Skeletal muscle satellite cell (primary cell): ENCODE measurements around the gene RNASE9.
A peak's percentile ranks its signal among the peaks of the same experiment; 100 is the strongest.

Experiments
- H3K27me3 ChIP-seq: 2 replicates; pipeline ENCODE4 v1.7.0; 2013; ENCODE audit warnings: low read length; ENCODE audit not compliant: control insufficient read depth, insufficient read depth
- H3K36me3 ChIP-seq: 2 replicates; pipeline ENCODE4 v1.7.0; 2013; ENCODE audit warnings: mild to moderate bottlenecking, control low read depth, low read length; ENCODE audit not compliant: insufficient read depth
- H3K4me1 ChIP-seq: 2 replicates; pipeline ENCODE4 v1.7.0; 2013; ENCODE audit warnings: low read length; ENCODE audit not compliant: control insufficient read depth, insufficient read depth
- H3K4me2 ChIP-seq: 2 replicates; pipeline ENCODE4 v1.7.0; 2013; ENCODE audit warnings: mild to moderate bottlenecking, low read length
- H3K4me3 ChIP-seq: 2 replicates; pipeline ENCODE4 v1.7.0; 2013; ENCODE audit warnings: low read length
- H3K9ac ChIP-seq: 2 replicates; pipeline ENCODE4 v1.7.0; 2013; ENCODE audit warnings: mild to moderate bottlenecking, low read depth, low read length, moderate library complexity
- H3K9me3 ChIP-seq: replicated peaks from 2 replicates; pipeline ENCODE4 v1.7.0; 2013; ENCODE audit warnings: mild to moderate bottlenecking, control low read depth, low read length

The RNASE9 gene

DNA sequence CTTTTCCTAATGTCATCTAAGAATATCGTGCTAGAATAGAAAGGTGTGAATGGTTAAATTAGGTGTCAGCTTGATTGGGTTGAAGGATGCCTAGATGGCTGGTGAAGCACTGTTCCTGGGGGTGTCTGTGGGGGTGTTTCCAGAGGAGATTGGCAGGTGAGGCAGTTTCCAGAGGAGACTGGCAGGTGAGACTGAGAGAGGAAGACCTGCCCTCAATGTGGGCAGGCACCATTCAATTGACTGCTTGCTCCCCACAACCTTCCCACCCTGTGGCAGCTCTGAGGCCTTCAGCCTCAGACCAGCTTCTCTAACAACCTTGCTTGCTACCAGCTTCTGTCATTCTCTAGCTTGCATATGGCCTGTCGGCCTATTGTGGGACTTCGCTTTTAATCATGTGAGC is 9.2 kb downstream of the RNASE9 start:
- Histone ChIP-seq H3K4me3 (no peak overlapping the region), H3K36me3 (no peaks in the 10 kb centered on the region), H3K9ac (no peak overlapping the region), H3K9me3 (no peaks in the 10 kb centered on the region), H3K4me2 (no peak overlapping the region), H3K4me1 (no peaks in the 10 kb centered on the region), H3K27me3 (peaks cover 16% of the 10 kb centered on the region)

DNA sequence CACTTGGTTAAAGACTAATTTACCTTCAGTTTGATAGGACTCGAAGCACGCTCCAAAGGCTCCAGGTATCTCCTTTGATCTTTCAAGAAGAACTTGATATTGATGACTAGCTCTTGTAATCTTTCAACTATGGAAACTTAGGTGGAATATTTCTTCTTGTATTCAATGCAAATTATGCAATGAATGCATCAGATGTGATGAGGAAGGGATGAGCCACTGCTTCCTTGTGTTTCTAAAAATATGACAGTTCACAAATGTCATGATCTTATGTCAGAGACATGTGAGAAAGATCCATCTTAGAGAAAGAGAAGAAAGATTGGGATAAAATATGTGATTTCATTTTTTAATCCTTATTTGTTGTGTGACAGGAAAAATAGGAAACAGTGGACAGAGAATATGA is 9.9 kb downstream of the RNASE9 start:
- Histone ChIP-seq H3K36me3 (no peaks in the 10 kb centered on the region), H3K9ac (no peak overlapping the region), H3K4me3 (no peak overlapping the region), H3K27me3 (peaks cover 14% of the 10 kb centered on the region), H3K4me1 (no peaks in the 10 kb centered on the region), H3K4me2 (no peak overlapping the region), H3K9me3 (no peaks in the 10 kb centered on the region)

DNA sequence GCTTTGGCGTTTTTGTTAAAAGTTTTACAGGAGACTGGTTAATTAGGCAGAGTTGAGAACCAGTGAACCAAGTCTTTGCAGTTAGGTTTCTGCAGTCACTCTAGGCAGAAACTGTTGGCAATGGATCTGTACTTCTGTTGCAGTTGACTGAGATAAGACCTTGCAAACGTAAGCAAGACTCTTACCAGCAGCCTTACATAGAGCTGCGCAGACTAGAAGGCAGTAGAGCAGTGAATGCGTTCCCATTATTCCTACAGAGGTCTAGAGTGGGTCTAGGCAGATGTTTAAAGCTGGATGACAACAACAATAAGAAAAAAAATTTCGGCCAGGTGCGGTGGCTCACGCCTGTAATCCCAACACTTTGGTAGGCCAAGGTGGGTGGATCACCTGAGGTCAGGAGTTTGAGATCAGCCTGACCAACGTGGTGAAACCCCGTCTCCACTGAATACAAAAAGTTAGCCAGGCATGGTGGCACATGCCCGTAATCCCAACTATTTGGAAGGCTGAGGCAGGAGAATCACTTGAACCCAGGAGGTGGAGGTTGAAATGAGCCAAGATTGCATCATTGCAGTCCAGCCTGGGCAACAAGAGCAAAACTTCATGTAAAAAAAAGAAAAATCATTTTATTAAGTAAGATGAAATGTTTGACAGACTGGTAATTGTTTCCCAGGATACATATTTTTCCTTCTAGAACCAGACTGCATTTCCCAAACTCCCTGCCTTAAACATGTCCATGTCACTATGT is 12.3 kb downstream of the RNASE9 start:
- H3K9ac ChIP-seq: no peak overlapping the region
- peaks cover 17% of the 10 kb centered on the region for H3K27me3 ChIP-seq
- no peak overlapping the region for H3K4me2 ChIP-seq
- no peaks in the 10 kb centered on the region for H3K36me3 ChIP-seq
- no peak overlapping the region for H3K4me3 ChIP-seq
- H3K9me3 ChIP-seq: no peaks in the 10 kb centered on the region
- H3K4me1 ChIP-seq: no peaks in the 10 kb centered on the region

DNA sequence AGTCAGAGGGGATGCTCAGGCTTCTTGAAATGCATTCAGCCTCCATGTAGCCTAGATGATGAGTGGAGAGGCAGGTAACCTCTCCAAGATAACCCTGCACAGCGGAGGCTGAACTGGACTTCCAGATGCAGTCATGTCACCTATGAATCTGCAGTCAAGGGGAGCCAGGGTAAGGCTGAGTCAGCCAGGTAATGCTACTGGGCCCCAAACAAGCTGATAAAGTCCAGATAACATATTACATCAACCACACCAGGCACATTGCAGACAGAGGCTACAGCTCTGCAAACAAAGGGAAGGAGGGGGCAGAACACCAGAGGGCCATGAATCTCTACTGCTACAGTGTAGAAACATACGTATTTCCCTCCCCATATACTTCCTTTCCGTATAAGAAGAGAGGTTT is 14.0 kb downstream of the RNASE9 start:
- H3K4me3 ChIP-seq: no peak overlapping the region
- peaks cover 17% of the 10 kb centered on the region for H3K27me3 ChIP-seq
- H3K4me2 ChIP-seq: no peak overlapping the region
- H3K36me3 ChIP-seq: no peaks in the 10 kb centered on the region
- no peaks in the 10 kb centered on the region for H3K9me3 ChIP-seq
- H3K4me1 ChIP-seq: no peaks in the 10 kb centered on the region
- no peak overlapping the region for H3K9ac ChIP-seq

DNA sequence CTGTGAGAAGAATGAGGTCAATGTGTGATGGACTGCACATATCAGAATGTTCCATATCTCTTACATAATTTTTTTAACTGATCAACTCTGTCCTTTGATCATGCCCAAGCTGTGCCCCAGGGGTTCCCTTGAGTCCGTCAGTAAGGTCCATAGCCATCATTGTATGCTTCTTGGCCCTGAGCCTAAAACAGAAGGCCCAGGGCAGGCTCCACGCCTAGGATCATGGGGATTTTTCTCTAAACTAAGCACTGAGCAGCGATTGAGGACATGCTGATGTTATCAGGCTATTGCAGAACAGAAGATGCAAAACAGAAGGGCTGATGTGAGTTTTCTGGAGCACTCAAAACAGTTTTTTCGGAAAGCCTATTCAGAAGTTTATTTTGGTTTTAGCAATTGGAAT is 20.9 kb downstream of the RNASE9 start:
- no peaks in the 10 kb centered on the region for H3K9me3 ChIP-seq
- H3K9ac ChIP-seq: no peak overlapping the region
- H3K36me3 ChIP-seq: no peaks in the 10 kb centered on the region
- peaks cover 4% of the 10 kb centered on the region for H3K27me3 ChIP-seq
- H3K4me1 ChIP-seq: no peaks in the 10 kb centered on the region
- no peak overlapping the region for H3K4me2 ChIP-seq
- no peak overlapping the region for H3K4me3 ChIP-seq

DNA sequence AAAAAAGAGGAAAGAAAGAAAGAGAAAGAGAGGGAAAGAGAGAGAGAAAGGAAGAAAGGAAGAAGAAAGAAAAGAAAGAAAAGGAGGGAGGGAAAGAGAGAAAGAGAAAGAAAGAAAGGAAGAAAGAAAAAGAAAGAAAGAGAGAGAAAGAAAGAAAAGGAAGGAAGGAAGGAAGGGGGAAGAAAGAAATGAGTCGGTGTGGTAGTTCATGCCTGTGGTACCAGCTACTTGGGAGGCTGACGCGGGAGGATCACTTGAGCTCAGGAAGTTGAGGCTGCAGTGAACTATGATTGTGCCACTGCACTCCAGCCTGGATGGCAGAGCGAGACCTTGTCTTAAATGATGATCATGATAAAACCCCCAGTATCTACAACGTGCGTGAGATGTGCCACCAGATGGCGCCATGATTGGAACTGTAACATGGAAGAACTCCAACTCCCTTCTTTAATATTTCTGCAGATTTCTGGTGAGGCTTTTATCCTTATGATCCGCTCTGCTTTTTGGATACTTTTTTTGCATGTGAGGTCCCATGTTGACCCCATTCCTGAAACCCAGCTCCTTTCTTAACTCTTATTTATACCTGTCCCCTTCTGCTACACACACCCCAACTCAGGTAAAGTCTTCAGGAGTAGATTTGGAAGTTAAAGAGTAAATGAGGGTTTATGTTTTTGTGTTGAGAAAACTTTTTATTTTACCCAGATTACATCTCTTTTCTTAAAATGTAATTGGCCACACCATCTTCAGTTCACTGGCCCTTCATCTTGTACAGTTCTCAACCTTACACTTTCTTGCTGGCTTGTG is 29.9 kb downstream of the RNASE9 start:
- Histone ChIP-seq H3K4me2 (no peak overlapping the region), H3K9ac (no peak overlapping the region)

DNA sequence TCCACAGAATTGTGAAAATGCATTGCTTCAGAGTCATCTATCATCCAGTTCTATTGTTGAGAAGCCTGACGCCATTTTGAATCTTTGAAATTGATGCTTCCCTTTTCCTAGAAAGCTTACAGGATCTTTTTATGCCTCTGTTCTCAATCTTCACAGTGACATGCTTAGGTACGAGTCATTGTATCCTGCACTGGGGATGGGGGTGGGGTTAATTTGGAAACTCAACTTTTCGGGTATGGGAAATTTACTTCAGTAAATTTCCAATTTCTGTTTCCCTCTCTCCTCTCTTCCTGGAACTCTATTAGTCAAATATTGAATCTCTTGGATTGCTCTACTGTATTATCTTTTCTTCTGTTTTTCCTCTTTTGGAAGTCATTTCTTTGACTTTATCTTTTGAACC is 31.0 kb downstream of the RNASE9 start:
- no peaks in the 10 kb centered on the region for H3K9me3 ChIP-seq

More for the DNA sequence above, 29.9 kb downstream of the RNASE9 start:
- Histone ChIP-seq H3K9me3 (no peaks in the 10 kb centered on the region), H3K27me3 (peaks cover 35% of the 10 kb centered on the region), H3K4me3 (no peak overlapping the region), H3K4me1 (no peaks in the 10 kb centered on the region), H3K36me3 (no peaks in the 10 kb centered on the region)

DNA sequence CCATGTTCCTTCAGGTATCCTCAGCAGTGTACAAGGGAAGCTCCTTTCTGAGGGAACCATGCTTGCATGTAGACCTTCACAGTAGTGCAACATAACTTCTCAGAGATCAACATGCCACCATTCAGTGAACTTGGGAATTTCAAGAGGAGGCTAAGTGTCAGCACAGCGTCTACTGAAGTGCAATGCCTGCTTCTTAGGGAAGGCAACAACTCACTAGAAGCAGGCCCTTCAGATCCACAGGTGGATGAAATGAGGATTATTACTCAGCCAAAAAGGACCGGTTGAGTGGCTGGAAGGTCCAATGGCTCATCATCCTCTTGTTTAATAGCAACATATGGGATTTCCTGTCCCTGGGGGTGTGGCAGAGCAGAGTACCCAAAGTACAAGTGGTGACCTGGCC is 36.8 kb downstream of the RNASE9 start:
- H3K9ac ChIP-seq: no peak overlapping the region
- H3K4me3 ChIP-seq: no peak overlapping the region
- H3K36me3 ChIP-seq: no peaks in the 10 kb centered on the region
- H3K4me2 ChIP-seq: no peak overlapping the region
- no peaks in the 10 kb centered on the region for H3K9me3 ChIP-seq
- no peaks in the 10 kb centered on the region for H3K4me1 ChIP-seq
- H3K27me3 ChIP-seq: peaks cover 18% of the 10 kb centered on the region

More for the DNA sequence above, 31.0 kb downstream of the RNASE9 start:
- no peak overlapping the region for H3K4me3 ChIP-seq
- no peaks in the 10 kb centered on the region for H3K4me1 ChIP-seq
- H3K9ac ChIP-seq: no peak overlapping the region
- H3K27me3 ChIP-seq: peaks cover 36% of the 10 kb centered on the region
- no peak overlapping the region for H3K4me2 ChIP-seq
- H3K36me3 ChIP-seq: no peaks in the 10 kb centered on the region

DNA sequence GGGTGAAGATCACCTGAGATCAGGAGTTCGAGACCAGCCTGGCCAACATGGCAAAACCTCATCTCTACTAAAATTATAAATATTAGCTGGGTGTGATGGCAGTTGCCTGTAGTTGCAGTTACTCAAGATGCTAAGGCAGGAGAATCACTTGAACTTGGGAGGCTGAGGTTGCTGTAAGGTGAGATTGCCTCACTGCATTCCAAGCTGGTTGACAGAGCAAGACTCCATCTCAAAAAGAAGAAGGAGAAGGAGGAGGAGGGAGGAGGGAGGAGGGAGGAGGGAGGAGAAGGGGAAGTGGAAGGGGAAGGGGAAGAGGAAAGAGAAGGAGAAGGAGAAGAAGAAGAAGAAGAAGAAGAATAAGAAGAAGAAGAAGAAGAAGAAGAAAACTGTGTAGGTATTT is 38.5 kb downstream of the RNASE9 start:
- no peaks in the 10 kb centered on the region for H3K9me3 ChIP-seq
- peaks cover 3% of the 10 kb centered on the region for H3K4me1 ChIP-seq
- no peak overlapping the region for H3K9ac ChIP-seq
- H3K27me3 ChIP-seq: peaks cover 4% of the 10 kb centered on the region
- no peak overlapping the region for H3K4me2 ChIP-seq
- no peak overlapping the region for H3K4me3 ChIP-seq
- no peaks in the 10 kb centered on the region for H3K36me3 ChIP-seq

DNA sequence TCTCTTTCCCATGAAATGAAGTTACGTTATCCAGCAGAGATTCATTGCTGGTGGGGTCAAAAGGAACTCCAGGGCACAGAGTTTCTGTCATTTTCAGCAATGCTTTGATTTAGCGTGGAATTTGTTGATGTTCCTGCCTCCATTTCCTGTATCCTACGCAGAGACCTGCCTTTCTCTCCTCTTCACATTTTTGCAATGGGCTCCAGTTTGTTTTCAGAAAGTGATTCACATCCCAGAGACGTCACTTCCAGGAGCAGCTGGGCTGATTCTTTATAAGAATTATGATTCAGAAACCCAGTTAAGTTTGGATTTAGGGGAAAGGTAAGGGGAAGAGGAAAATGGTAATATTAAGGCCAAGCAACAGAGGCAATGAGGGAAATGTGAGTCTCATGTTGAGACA is 43.9 kb downstream of the RNASE9 start:
- Histone ChIP-seq H3K4me2 (peak overlapping the region; percentile 23), H3K9me3 (no peaks in the 10 kb centered on the region), H3K36me3 (no peaks in the 10 kb centered on the region), H3K4me1 (peaks cover 11% of the 10 kb centered on the region), H3K27me3 (no peaks in the 10 kb centered on the region), H3K4me3 (no peak overlapping the region), H3K9ac (peak overlapping the region; percentile 10)

DNA sequence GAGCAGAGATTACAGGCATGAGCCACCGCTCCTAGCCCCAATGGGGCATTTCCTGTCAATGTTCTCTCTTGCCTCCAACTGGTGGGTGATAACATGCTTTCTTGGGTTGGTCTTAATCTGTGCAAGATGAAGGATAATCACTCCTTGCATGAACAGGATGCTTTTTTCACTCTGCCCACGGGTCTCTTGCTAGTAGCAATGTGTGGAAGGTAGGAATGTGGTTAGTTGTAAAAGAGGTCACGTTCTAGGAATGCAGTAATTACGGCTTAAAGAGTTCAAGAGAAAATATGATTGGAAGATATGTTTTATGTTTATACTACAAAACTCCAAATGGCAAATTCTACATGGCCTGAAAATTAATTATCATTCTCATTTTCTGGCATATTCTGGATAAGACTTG is 45.0 kb downstream of the RNASE9 start:
- H3K4me1 ChIP-seq: peaks cover 11% of the 10 kb centered on the region

More for the DNA sequence above, 45.0 kb downstream of the RNASE9 start:
- Histone ChIP-seq H3K4me2 (no peak overlapping the region), H3K9me3 (no peaks in the 10 kb centered on the region), H3K27me3 (peaks cover 4% of the 10 kb centered on the region), H3K36me3 (no peaks in the 10 kb centered on the region), H3K9ac (no peak overlapping the region), H3K4me3 (no peak overlapping the region)
